A549 (cell line): ENCODE measurements around the gene SFI1. TPM values are rescaled to one million over a fixed set of nuclear protein-coding genes. Genes with fewer than 3 reads are reported as not detected.

Experiments
- ATAC-seq, 2 experiments: fragments of 200-7000 bp in 1 of 2; fragments of >200 bp in 1 of 2; cut with Nextera tagmentation in 1 of 2; cut with Tn5 transposase in 1 of 2; 3 replicates each; pipeline versions ENCODE4 v1.8.0 to v1.9.1; 2018 to 2020; ENCODE audit warnings: mild to moderate bottlenecking in 1 of 2, moderate library complexity in 1 of 2
- CTCF ChIA-PET: fragments of 300-600 bp; sonication (Branson Sonifier 250); formaldehyde crosslinking; extraction: SDS; loops from one replicate; lab custom pipeline; 2021; ENCODE audit warnings: antibody characterized with exemption, inconsistent platforms; lab: Yijun Ruan, JAX
- POLR2A ChIA-PET: fragments of 350-600 bp; formaldehyde crosslinking; extraction: SDS; loops from one replicate; lab custom pipeline; 2021; ENCODE audit warnings: antibody characterized with exemption, inconsistent platforms; lab: Yijun Ruan, JAX
- DNase-seq, 2 experiments: peaks; one replicate each; pipeline versions ENCODE4 v3.0.0 to v3.0.0-alpha.2; 2011 to 2016; ENCODE audit warnings: low read depth in 1 of 2, low spot score in 1 of 2
- FAIRE-seq: peaks from 2 replicates; lab custom pipeline; 2011; peaks lifted over from hg19 to GRCh38; lab: Jason Lieb, UNC
- H3K27ac ChIP-seq, 2 experiments: fragments of >200 bp; sonication (Bioruptor Twin); formaldehyde crosslinking; 3 replicates each; pipeline ENCODE4 v1.5.1; 2016 to 2017
- H3K4me1 ChIP-seq: fragments of >200 bp; sonication (Bioruptor Twin); formaldehyde crosslinking; 3 replicates; pipeline ENCODE4 v1.6.1; 2016
- H3K4me2 ChIP-seq: fragments of >200 bp; sonication (Bioruptor Twin); formaldehyde crosslinking; 3 replicates; pipeline ENCODE4 v1.6.1; 2016
- H3K4me3 ChIP-seq: fragments of >200 bp; sonication (Bioruptor Twin); formaldehyde crosslinking; 3 replicates; pipeline ENCODE4 v1.5.1; 2016
- H3K9me3 ChIP-seq: fragments of >200 bp; sonication (Bioruptor Twin); formaldehyde crosslinking; 3 replicates; pipeline ENCODE4 v1.6.1; 2016
- BCL3 ChIP-seq: fragments of >200 bp; sonication (Bioruptor Twin); formaldehyde crosslinking; IDR thresholded peaks from 3 replicates; pipeline ENCODE4 v1.6.1; 2016
- BHLHE40 ChIP-seq: IDR thresholded peaks from 2 replicates; pipeline ENCODE4 v1.6.1; 2012; ENCODE audit warnings: low read depth, low read length, inconsistent platforms
- CBX2 ChIP-seq: fragments of 200-600 bp; sonication (generic); IDR thresholded peaks from 2 replicates; pipeline ENCODE4 v1.6.1; 2016; ENCODE audit warnings: low read depth, mild to moderate bottlenecking, borderline replicate concordance
- CBX8 ChIP-seq: fragments of 200-600 bp; sonication (generic); IDR thresholded peaks from 2 replicates; pipeline ENCODE4 v1.6.1; 2016
- CHD2 ChIP-seq: fragments of 150-350 bp; IDR thresholded peaks from 2 replicates; pipeline ENCODE4 v1.6.1; 2014; ENCODE audit warnings: low read length; ENCODE audit not compliant: partially characterized antibody
- CHD4 ChIP-seq: fragments of 200-600 bp; sonication (generic); IDR thresholded peaks from 2 replicates; pipeline ENCODE4 v1.6.1; 2016; ENCODE audit warnings: antibody characterized with exemption, mild to moderate bottlenecking, borderline replicate concordance
- E2F6 ChIP-seq: IDR thresholded peaks from 2 replicates; pipeline ENCODE4 v1.6.1; 2012; ENCODE audit warnings: low read depth, borderline replicate concordance
- ESRRA ChIP-seq: fragments of 150-350 bp; IDR thresholded peaks from 2 replicates; pipeline ENCODE4 v1.6.1; 2014; ENCODE audit warnings: mild to moderate bottlenecking, low read length, borderline replicate concordance
- FOSB ChIP-seq: fragments of 250-450 bp; sonication (Bioruptor Pico); IDR thresholded peaks from 2 replicates; pipeline ENCODE4 v1.5.0; 2020; ENCODE audit warnings: mild to moderate bottlenecking, moderate library complexity
- JUN ChIP-seq, 2 experiments: fragments of >200 bp; sonication (Bioruptor Twin); formaldehyde crosslinking; IDR thresholded peaks; 2 replicates in 1 of 2; 3 replicates in 1 of 2; pipeline ENCODE4 v1.6.1; 2016 to 2017
- KDM1A ChIP-seq: fragments of 200-600 bp; sonication (generic); IDR thresholded peaks from 2 replicates; pipeline ENCODE4 v1.6.1; 2016; ENCODE audit warnings: low read depth, mild to moderate bottlenecking
- MAZ ChIP-seq: fragments of 150-350 bp; IDR thresholded peaks from 2 replicates; pipeline ENCODE4 v1.6.1; 2014; ENCODE audit warnings: antibody characterized with exemption, low read depth, low read length, borderline replicate concordance
- NPAS2 ChIP-seq: fragments of 250-450 bp; sonication (Bioruptor Pico); IDR thresholded peaks from 2 replicates; pipeline ENCODE4 v1.8.0; 2022; ENCODE audit warnings: mild to moderate bottlenecking, moderate library complexity, borderline replicate concordance
- PBX3 ChIP-seq: IDR thresholded peaks from 2 replicates; pipeline ENCODE4 v1.6.1; 2012
- POLR2A ChIP-seq: IDR thresholded peaks from 2 replicates; pipeline ENCODE4 v1.6.1; 2012; ENCODE audit warnings: mild to moderate bottlenecking, low read length
- RAD21 ChIP-seq, 2 experiments: fragments of >200 bp in 1 of 2; sonication (Bioruptor Twin) in 1 of 2; formaldehyde crosslinking in 1 of 2; IDR thresholded peaks in 1 of 2; conservative IDR thresholded peaks in 1 of 2; 2 replicates in 1 of 2; 3 replicates in 1 of 2; pipeline ENCODE4 v1.6.1; 2012 to 2018; ENCODE audit warnings: inconsistent platforms in 1 of 2
- RCOR1 ChIP-seq: fragments of 150-350 bp; IDR thresholded peaks from 2 replicates; pipeline ENCODE4 v1.6.1; 2014; ENCODE audit warnings: antibody characterized with exemption, low read length, low read depth
- REST ChIP-seq: fragments of 200-600 bp; sonication (generic); IDR thresholded peaks from 2 replicates; pipeline ENCODE4 v1.6.1; 2016; ENCODE audit warnings: antibody characterized with exemption, mild to moderate bottlenecking, moderate library complexity
- RNF2 ChIP-seq: fragments of 200-600 bp; sonication (generic); IDR thresholded peaks from 2 replicates; pipeline ENCODE4 v1.6.1; 2016; ENCODE audit warnings: low read depth, mild to moderate bottlenecking, antibody characterized with exemption, moderate library complexity, borderline replicate concordance
- SMC3 ChIP-seq: fragments of >200 bp; sonication (Bioruptor Twin); formaldehyde crosslinking; IDR thresholded peaks from 3 replicates; pipeline ENCODE4 v1.6.1; 2018; ENCODE audit warnings: inconsistent platforms
- TFCP2L1 ChIP-seq: fragments of 250-450 bp; sonication (Bioruptor Pico); IDR thresholded peaks from 2 replicates; pipeline ENCODE4 v1.5.0; 2021; ENCODE audit warnings: mild to moderate bottlenecking
- USF2 ChIP-seq: fragments of 450-650 bp; IDR thresholded peaks from 2 replicates; pipeline ENCODE4 v1.6.1; 2014; ENCODE audit warnings: antibody characterized with exemption
- ZC3H11A ChIP-seq: fragments of 450-650 bp; IDR thresholded peaks from 2 replicates; pipeline ENCODE4 v1.6.1; 2014; ENCODE audit warnings: antibody characterized with exemption, mild to moderate bottlenecking
- WGBS: methylation state at CpG from one replicate; pipeline ENCODE4 v1.1.6; 2017; ENCODE audit errors: missing lambda C conversion rate; 5-methylcytosine and 5-hydroxymethylcytosine counted together
- polyA plus RNA-seq, 4 experiments: library from polyadenylated mRNA; depleted of rRNA in 3 of 4; stranded (reverse); fragments of >200 nt; fragmentation: RNase III in 1 of 4; extraction: RNeasy Plus Mini Kit Qiagen cat#74134 plus additional on column Dnase treatment in 1 of 4; gene quantifications; 2 replicates in 3 of 4; 3 replicates in 1 of 4; pipeline ENCODE4 v1.2.3, GENCODE V29; 2011 to 2017

Gene SFI1
- polyA plus RNA-seq, 2 of the 4 experiments (the other 2 are of a cell fraction), result 6.8 to 17.9 TPM

GRCh38 chr22:31613904-31614296, 117.6 kb downstream of the SFI1 start (continued):
- TF ChIP-seq PBX3 (no peak), POLR2A (no peak)

- H3K27ac ChIP-seq, result no peak overlapping the region
- no peaks in the 10 kb centered on the region for H3K4me1 ChIP-seq
- no peak for FAIRE-seq
- POLR2A ChIA-PET, result no interaction called here
- no peaks in the 10 kb centered on the region for H3K9me3 ChIP-seq
- TF ChIP-seq KDM1A (no peak), RCOR1 (no peak), NPAS2 (CRISPR knock-in tag) (no peak), E2F6 (no peak), SMC3 (no peak), USF2 (no peak), MAZ (no peak), ZC3H11A (no peak), BCL3 (no peak), FOSB (CRISPR knock-in tag) (no peak), RNF2 (no peak)
- TF ChIP-seq, all 56 proteins: peak for 0
- ATAC-seq (no peak; a peak in 1 of 6 replicates), DNase-seq (no peak)
- Histone ChIP-seq H3K4me3 (no peak overlapping the region), H3K4me2 (no peak overlapping the region)
- WGBS, result 93% methylated on average over 11 of the region's 18 CpGs
- CTCF ChIA-PET, result interaction anchor here (1.0 to 1.9 kb wide), 3 partner anchors 10 to 54 kb away, joined by 5 to 6 read pairs (median 6); no protein-coding TSS in a partner anchor
These were observed 118.6 kb downstream of the SFI1 start for GRCh38 chr22:31614781-31615490.

GRCh38 chr22:31615491-31615860, 119.1 kb downstream of the SFI1 start:
- no peak for FAIRE-seq
- POLR2A ChIA-PET, result no interaction called here
- Histone ChIP-seq H3K4me1 (no peaks in the 10 kb centered on the region), H3K4me3 (no peak overlapping the region), H3K4me2 (no peak overlapping the region), H3K9me3 (no peaks in the 10 kb centered on the region)
- TF ChIP-seq JUN (IDR thresholded peaks at IDR 0.05) (no peak), KDM1A (no peak), CBX8 (no peak), BHLHE40 (no peak), ESRRA (no peak), CHD4 (no peak), RAD21 (conservative IDR thresholded peaks at IDR 0.05 in 1 of 2, IDR thresholded peaks at IDR 0.05 in 1 of 2) (no peak), TFCP2L1 (CRISPR knock-in tag) (no peak), REST (no peak), USF2 (no peak), CHD2 (no peak), CBX2 (no peak), SMC3 (no peak)
- TF ChIP-seq, all 56 proteins: peak for 0
- ATAC-seq (no peak), DNase-seq (no peak)
- CTCF ChIA-PET, result interaction anchor here (1.0 kb wide), 1 partner anchor 55 kb away, joined by 6 read pairs; no protein-coding TSS in a partner anchor
- WGBS, result 81% methylated on average over 4 of the region's 4 CpGs
- no peak overlapping the region for H3K27ac ChIP-seq
